ENCODE data around the gene RBM10. TPM values are rescaled to one million over a fixed set of nuclear protein-coding genes. Genes with fewer than 3 reads are reported as not detected.
A peak's percentile ranks its signal among the peaks of the same experiment; 100 is the strongest.

The RBM10 gene, protein sequence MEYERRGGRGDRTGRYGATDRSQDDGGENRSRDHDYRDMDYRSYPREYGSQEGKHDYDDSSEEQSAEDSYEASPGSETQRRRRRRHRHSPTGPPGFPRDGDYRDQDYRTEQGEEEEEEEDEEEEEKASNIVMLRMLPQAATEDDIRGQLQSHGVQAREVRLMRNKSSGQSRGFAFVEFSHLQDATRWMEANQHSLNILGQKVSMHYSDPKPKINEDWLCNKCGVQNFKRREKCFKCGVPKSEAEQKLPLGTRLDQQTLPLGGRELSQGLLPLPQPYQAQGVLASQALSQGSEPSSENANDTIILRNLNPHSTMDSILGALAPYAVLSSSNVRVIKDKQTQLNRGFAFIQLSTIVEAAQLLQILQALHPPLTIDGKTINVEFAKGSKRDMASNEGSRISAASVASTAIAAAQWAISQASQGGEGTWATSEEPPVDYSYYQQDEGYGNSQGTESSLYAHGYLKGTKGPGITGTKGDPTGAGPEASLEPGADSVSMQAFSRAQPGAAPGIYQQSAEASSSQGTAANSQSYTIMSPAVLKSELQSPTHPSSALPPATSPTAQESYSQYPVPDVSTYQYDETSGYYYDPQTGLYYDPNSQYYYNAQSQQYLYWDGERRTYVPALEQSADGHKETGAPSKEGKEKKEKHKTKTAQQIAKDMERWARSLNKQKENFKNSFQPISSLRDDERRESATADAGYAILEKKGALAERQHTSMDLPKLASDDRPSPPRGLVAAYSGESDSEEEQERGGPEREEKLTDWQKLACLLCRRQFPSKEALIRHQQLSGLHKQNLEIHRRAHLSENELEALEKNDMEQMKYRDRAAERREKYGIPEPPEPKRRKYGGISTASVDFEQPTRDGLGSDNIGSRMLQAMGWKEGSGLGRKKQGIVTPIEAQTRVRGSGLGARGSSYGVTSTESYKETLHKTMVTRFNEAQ
- polyA plus RNA-seq (2013, experiment 1 of 2): 45.7 TPM
- polyA plus RNA-seq (2013, experiment 2 of 2): 43.8 TPM

DNA sequence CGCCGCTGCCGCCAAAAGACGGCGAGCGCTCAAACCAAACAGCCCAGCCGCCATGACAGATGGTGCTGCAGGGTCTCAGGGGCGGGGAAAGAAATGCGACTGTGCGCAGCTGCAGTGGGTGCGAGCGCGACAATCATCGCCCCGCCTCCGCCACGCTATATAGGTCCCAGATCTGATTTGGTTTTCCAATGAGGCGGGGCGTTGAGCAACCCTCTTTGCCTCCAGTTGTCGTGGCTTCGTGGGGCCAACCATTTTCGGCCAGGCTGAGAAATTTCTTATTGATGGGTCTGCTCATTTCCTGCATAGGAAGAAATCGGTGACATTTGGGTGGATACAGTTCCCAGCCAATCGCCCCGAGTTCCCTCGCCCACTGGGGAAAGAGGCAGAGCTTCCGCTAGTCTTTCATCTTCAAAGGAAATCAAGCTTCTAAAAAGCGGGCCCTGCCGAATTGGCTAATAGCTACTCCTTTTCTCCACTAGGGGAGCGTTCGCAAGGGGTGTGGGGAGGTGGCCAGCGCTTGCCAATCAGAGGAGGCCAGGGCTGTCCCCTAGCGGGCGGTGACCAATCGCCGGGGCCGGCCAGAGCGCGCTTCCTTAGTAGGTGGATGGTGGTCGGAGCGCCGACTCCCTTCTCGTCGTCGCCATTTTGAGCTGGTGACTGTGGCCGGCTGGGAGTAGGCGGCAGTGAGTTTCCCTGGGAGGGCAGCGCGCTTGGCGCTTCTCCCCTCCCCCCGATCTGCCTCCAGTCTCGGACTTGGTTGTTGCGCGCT is at the start of gene RBM10, which contains the start of gene NDUFB11:
Gene RBM10 (plus strand): TSS at position 596 of the 769 bp plus-strand sequence. CDS start 2,261 bp downstream, outside the sequence.
Gene NDUFB11 (minus strand): TSS at position 77 of the 769 bp plus-strand sequence. CDS start 23 bp downstream, at position 54.
- peak within 1 kb of the TSS; percentile 79 to 99 for H3K4me3 ChIP-seq (ENCODE audit: low read length in 2 of 2)
- peak within 1 kb of the TSS; percentile 94 for H3K18ac ChIP-seq (ENCODE audit: low read length)
- no peak within 1 kb of the TSS for H4K91ac ChIP-seq (ENCODE audit: low read depth, low read length, poor library complexity)
- H3K27ac ChIP-seq (replicated peaks; ENCODE audit: low read length): peak within 1 kb of the TSS; percentile 97
- H3K9ac ChIP-seq (ENCODE audit: low read depth, low read length, poor library complexity): peak within 1 kb of the TSS; percentile 86
- H2BK120ac ChIP-seq (ENCODE audit: low read depth, low read length): no peak within 1 kb of the TSS
- H2BK15ac ChIP-seq (ENCODE audit: low read length): no peak within 1 kb of the TSS
- H2BK12ac ChIP-seq (ENCODE audit: low read length): no peak within 1 kb of the TSS
- peak; percentile 86 for DNase-seq (ENCODE audit: low spot score)
- peaks cover 0 to 7% of the 10 kb centered on the region in 2 donors for H3K9me3 ChIP-seq (replicated peaks in 1 of 2; ENCODE audit: control insufficient read depth in 2 of 2, insufficient read depth in 1 of 2, low read depth in 1 of 2, low read length in 2 of 2)
- peak within 1 kb of the TSS; percentile 75 for H2BK5ac ChIP-seq (ENCODE audit: low read length)
- peak within 1 kb of the TSS; percentile 75 for H3K14ac ChIP-seq (ENCODE audit: low read length)
- peak within 1 kb of the TSS; percentile 97 for H3K23ac ChIP-seq (ENCODE audit: low read depth, low read length, poor library complexity)
- no peak within 1 kb of the TSS for H2AK5ac ChIP-seq (ENCODE audit: low read depth, low read length)
- H3K36me3 ChIP-seq (replicated peaks in 1 of 2; ENCODE audit: control insufficient read depth in 2 of 2, insufficient read depth in 2 of 2, low read length in 2 of 2): peaks cover 11 to 50% of the 10 kb centered on the region in 2 donors
- peak within 1 kb of the TSS; percentile 86 for H4K8ac ChIP-seq (ENCODE audit: low read depth, low read length)
- H2AFZ ChIP-seq (ENCODE audit: low read length): peak within 1 kb of the TSS; percentile 89
- H3K27me3 ChIP-seq (ENCODE audit: control insufficient read depth in 3 of 3, insufficient read depth in 3 of 3, low read depth in 1 of 3, low read length in 3 of 3): peaks cover 0 to 20% (median 0%) of the 10 kb centered on the region in 3 experiments
- no CpG with 5 or more reads among the region's 54 CpGs for WGBS, 2 donors (ENCODE audit: extremely low coverage in 2 of 2, insufficient read length in 2 of 2, insufficient replicate concordance in 1 of 2)
- peak within 1 kb of the TSS; percentile 66 for H3K4me2 ChIP-seq (ENCODE audit: insufficient read depth, low read length, poor library complexity, severe bottlenecking)
- peaks cover 4 to 5% of the 10 kb centered on the region in 2 donors for H3K4me1 ChIP-seq (ENCODE audit: control insufficient read depth in 2 of 2, insufficient read depth in 1 of 2, low read depth in 1 of 2, low read length in 2 of 2)
- H3K4ac ChIP-seq (ENCODE audit: low read length): no peak within 1 kb of the TSS
- peaks cover 10% of the 10 kb centered on the region for H3K79me1 ChIP-seq (ENCODE audit: low read depth, low read length)

DNA sequence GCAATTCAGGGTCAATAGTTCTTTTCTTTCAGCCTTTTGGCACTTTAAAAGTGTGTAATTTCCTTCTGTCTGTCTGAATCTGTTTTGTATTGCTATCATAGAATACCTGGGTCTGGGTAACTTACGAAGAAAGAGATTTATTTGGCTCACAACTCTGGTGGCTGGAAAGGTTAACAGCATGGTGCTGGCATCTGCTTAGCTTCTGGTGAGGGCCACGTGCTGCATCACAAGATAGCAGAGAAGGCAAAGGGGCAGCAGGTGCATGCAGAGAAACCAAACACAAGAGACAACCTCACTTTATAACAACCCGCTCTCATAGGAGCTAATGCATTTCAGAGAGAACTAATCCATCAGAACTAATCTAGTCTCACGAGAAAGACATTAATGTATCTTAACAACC is 48.0 kb upstream of the RBM10 start:
- Histone ChIP-seq H4K91ac (ENCODE audit: low read depth, low read length, poor library complexity) (no peak overlapping the region), H4K8ac (ENCODE audit: low read depth, low read length) (no peak overlapping the region), H3K79me1 (ENCODE audit: low read depth, low read length) (no peaks in the 10 kb centered on the region), H3K4me3 (ENCODE audit: low read length in 2 of 2) (no peak overlapping the region), H3K9me3 (replicated peaks in 1 of 2; ENCODE audit: control insufficient read depth in 2 of 2, insufficient read depth in 1 of 2, low read depth in 1 of 2, low read length in 2 of 2) (no peaks in the 10 kb centered on the region), H3K4ac (ENCODE audit: low read length) (no peak overlapping the region), H3K27ac (replicated peaks; ENCODE audit: low read length) (no peak overlapping the region), H3K14ac (ENCODE audit: low read length) (no peak overlapping the region), H3K4me2 (ENCODE audit: insufficient read depth, low read length, poor library complexity, severe bottlenecking) (no peak overlapping the region), H3K36me3 (replicated peaks in 1 of 2; ENCODE audit: control insufficient read depth in 2 of 2, insufficient read depth in 2 of 2, low read length in 2 of 2) (no peaks in the 10 kb centered on the region), H3K9ac (ENCODE audit: low read depth, low read length, poor library complexity) (no peak overlapping the region), H2BK15ac (ENCODE audit: low read length) (no peak overlapping the region), H3K18ac (ENCODE audit: low read length) (no peak overlapping the region), H2AK5ac (ENCODE audit: low read depth, low read length) (no peak overlapping the region), H3K23ac (ENCODE audit: low read depth, low read length, poor library complexity) (no peak overlapping the region), H2BK12ac (ENCODE audit: low read length) (no peak overlapping the region), H2BK5ac (ENCODE audit: low read length) (no peak overlapping the region), H2BK120ac (ENCODE audit: low read depth, low read length) (no peak overlapping the region), H2AFZ (ENCODE audit: low read length) (no peak overlapping the region), H3K4me1 (ENCODE audit: control insufficient read depth in 2 of 2, insufficient read depth in 1 of 2, low read depth in 1 of 2, low read length in 2 of 2) (no peaks in the 10 kb centered on the region), H3K27me3 (ENCODE audit: control insufficient read depth in 3 of 3, insufficient read depth in 3 of 3, low read depth in 1 of 3, low read length in 3 of 3) (peaks cover 0 to 19% (median 0%) of the 10 kb centered on the region in 3 experiments)
- WGBS, 2 donors (ENCODE audit: extremely low coverage in 2 of 2, insufficient read length in 2 of 2, insufficient replicate concordance in 1 of 2): no CpG with 5 or more reads among the region's 4 CpGs
- no peak for DNase-seq (ENCODE audit: low spot score)

DNA sequence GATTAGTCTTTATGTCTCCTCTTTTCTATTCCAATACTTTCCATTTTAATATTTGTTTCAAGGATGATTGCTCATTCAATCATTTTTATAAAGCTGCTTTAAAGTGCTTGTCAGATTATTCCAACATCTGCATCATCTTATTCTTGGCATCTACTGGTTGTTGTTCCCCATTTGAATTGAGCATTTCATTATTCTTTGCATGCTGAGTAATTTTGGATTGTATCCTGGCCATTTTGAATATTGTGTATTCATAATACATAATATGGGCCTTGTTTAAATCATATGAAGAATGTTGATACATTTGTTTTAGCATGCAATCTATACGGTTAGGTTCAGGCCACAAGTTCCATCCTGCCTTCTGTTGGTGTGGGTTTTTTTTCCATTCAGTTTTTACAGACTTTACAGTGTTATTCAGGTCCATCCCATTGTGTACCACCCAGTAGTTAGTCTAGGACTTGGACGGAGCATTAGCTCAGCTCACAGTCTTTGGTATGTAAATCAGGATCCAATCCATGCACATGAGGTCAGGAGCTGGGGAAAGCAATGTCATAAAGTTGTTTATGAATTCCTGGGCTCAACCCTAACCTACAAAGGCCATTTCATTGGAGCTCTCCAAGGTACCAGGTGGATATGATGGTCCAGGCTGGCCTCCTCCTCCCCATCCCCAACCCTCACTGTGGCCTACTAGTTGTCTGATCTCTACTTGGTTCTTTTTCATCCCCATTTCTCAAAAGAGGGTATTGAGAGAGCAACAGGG is 46.5 kb upstream of the RBM10 start:
- H3K9me3 ChIP-seq (replicated peaks in 1 of 2; ENCODE audit: control insufficient read depth in 2 of 2, insufficient read depth in 1 of 2, low read depth in 1 of 2, low read length in 2 of 2): no peaks in the 10 kb centered on the region

More for the DNA sequence above, 46.5 kb upstream of the RBM10 start:
- Histone ChIP-seq H3K4me3 (ENCODE audit: low read length in 2 of 2) (no peak overlapping the region), H3K79me1 (ENCODE audit: low read depth, low read length) (no peaks in the 10 kb centered on the region), H3K36me3 (replicated peaks in 1 of 2; ENCODE audit: control insufficient read depth in 2 of 2, insufficient read depth in 2 of 2, low read length in 2 of 2) (no peaks in the 10 kb centered on the region), H3K27ac (replicated peaks; ENCODE audit: low read length) (no peak overlapping the region), H3K4ac (ENCODE audit: low read length) (no peak overlapping the region), H3K27me3 (ENCODE audit: control insufficient read depth in 3 of 3, insufficient read depth in 3 of 3, low read depth in 1 of 3, low read length in 3 of 3) (peaks cover 0 to 14% (median 0%) of the 10 kb centered on the region in 3 experiments), H3K14ac (ENCODE audit: low read length) (no peak overlapping the region), H4K8ac (ENCODE audit: low read depth, low read length) (no peak overlapping the region), H2AFZ (ENCODE audit: low read length) (no peak overlapping the region), H2BK5ac (ENCODE audit: low read length) (no peak overlapping the region), H2BK120ac (ENCODE audit: low read depth, low read length) (no peak overlapping the region), H3K23ac (ENCODE audit: low read depth, low read length, poor library complexity) (no peak overlapping the region), H3K4me1 (ENCODE audit: control insufficient read depth in 2 of 2, insufficient read depth in 1 of 2, low read depth in 1 of 2, low read length in 2 of 2) (no peaks in the 10 kb centered on the region), H2AK5ac (ENCODE audit: low read depth, low read length) (no peak overlapping the region), H2BK12ac (ENCODE audit: low read length) (no peak overlapping the region), H3K4me2 (ENCODE audit: insufficient read depth, low read length, poor library complexity, severe bottlenecking) (no peak overlapping the region), H3K9ac (ENCODE audit: low read depth, low read length, poor library complexity) (no peak overlapping the region), H3K18ac (ENCODE audit: low read length) (no peak overlapping the region), H4K91ac (ENCODE audit: low read depth, low read length, poor library complexity) (no peak overlapping the region), H2BK15ac (ENCODE audit: low read length) (no peak overlapping the region)
- no peak for DNase-seq (ENCODE audit: low spot score)
- no CpG with 5 or more reads among the region's 2 CpGs for WGBS, 2 donors (ENCODE audit: extremely low coverage in 2 of 2, insufficient read length in 2 of 2, insufficient replicate concordance in 1 of 2)

All from neuronal stem cell (in vitro differentiated cells).